ENCODE data around the gene ARHGEF37.

GRCh38 chr5:149632311-149633251 is 51.3 kb downstream of the ARHGEF37 start:
- TF ChIP-seq RFX5 (IDR thresholded peaks at IDR 0.05; ENCODE audit: borderline replicate concordance, low read depth, low read length) (no peak), CTBP2 (IDR thresholded peaks at IDR 0.05; ENCODE audit: borderline replicate concordance, insufficient read depth, insufficient read length, low read length) (no peak), HDAC2 (IDR thresholded peaks at IDR 0.05; ENCODE audit: borderline replicate concordance in 1 of 2, low read depth in 2 of 2, low read length in 2 of 2) (no peak), POLR2AphosphoS5 (IDR thresholded peaks at IDR 0.05; ENCODE audit: low read depth, low read length) (no peak), CTCF (IDR thresholded peaks at IDR 0.05; ENCODE audit: control extremely low read depth in 1 of 3, insufficient read depth in 1 of 3, low read depth in 1 of 3, low read length in 3 of 3) (no peak)
